Erythroblast (primary cell): ENCODE measurements around the gene CST8.

Source experiments
- GATA1 ChIP-seq: IDR thresholded peaks from 2 replicates; pipeline ENCODE4 v1.6.1; 2011; ENCODE audit warnings: low read depth, mild to moderate bottlenecking, control low read depth, low read length, moderate library complexity
- POLR2A ChIP-seq: IDR thresholded peaks from 2 replicates; pipeline ENCODE4 v1.6.1; 2011; ENCODE audit warnings: mild to moderate bottlenecking, low read length

- TF ChIP-seq POLR2A, result no peak
- TF ChIP-seq GATA1, result no peak
Observed at GRCh38 chr20:23533161-23533560, 42.2 kb downstream of the CST8 start.
